D721Med (cell line): Measurements from ENCODE around the gene DEGS1.
A peak's percentile ranks its signal among the peaks of the same experiment; 100 is the strongest.

Experiments
- DNase-seq: peaks from one replicate; pipeline ENCODE4 v3.0.0; 2011; ENCODE audit warnings: low spot score; ENCODE audit not compliant: insufficient read length
- FAIRE-seq: peaks from 2 replicates; lab custom pipeline; 2011; peaks lifted over from hg19 to GRCh38; lab: Jason Lieb, UNC
- CTCF ChIP-seq: IDR thresholded peaks from 2 replicates; pipeline ENCODE4 v1.5.1; 2012; ENCODE audit warnings: mild to moderate bottlenecking, control low read depth; ENCODE audit not compliant: insufficient read depth; ENCODE audit errors: missing control alignments

DEGS1 gene

GRCh38 chr1:224157316-224157715 lies 25.7 kb upstream of the DEGS1 start:
- FAIRE-seq (peak; percentile 16), DNase-seq (no peak)
- no peak for TF ChIP-seq CTCF

DNA sequence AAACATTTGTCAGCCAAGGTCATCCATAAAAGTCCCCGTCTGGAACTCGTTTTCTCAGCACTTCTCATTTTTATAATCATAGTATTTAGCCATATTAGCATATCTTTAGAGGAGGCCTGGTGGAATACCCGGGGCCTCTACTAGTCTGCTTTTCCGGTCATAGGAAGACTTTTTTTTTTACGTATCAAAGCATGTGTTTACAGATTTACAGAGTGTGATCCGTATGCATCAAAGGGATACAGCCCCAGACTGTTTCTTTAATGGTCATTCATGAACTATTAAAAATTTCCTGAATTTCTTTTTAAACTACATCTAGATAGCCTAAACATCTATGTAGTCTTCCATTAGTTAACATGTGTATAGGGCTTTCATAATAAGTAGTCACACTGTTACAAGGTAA lies 23.5 kb upstream of the DEGS1 start:
- DNase-seq (no peak), FAIRE-seq (no peak)
- no peak for TF ChIP-seq CTCF

DNA sequence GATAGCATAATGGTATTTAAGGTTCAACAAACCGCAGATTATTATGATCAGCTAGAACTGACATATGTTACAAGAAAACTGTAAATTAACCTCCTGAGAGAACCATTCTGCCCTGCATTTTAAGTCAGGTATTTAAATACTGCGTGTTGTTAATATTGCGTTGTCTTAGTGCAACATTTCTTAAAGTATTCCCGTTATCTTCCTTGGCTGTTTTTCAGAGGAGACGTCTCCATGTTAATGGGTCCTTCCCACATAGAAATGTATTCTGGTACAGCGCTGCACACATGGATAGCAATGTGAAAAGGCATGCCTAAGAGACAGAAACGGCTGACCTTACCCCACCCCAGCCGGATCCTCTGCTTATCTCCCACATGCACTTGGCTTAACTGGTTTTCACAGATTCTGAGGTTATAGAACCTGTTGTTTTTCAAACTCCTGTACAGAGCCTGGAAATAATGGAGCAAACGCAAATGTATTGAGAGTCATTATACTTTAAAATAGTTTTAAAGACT lies 22.8 kb upstream of the DEGS1 start:
- no peak for TF ChIP-seq CTCF
- FAIRE-seq (no peak), DNase-seq (no peak)

- no peak for DNase-seq
- no peak for TF ChIP-seq CTCF
- no peak for FAIRE-seq
Measured at GRCh38 chr1:224162768-224163167, 20.3 kb upstream of the DEGS1 start.

GRCh38 chr1:224163311-224163710 lies 19.7 kb upstream of the DEGS1 start:
- no peak for TF ChIP-seq CTCF
- FAIRE-seq (no peak), DNase-seq (no peak)

GRCh38 chr1:224168859-224169380 lies 14.1 kb upstream of the DEGS1 start:
- FAIRE-seq = no peak
- no peak for TF ChIP-seq CTCF
- DNase-seq = no peak

GRCh38 chr1:224169718-224170270 lies 13.2 kb upstream of the DEGS1 start:
- DNase-seq (no peak), FAIRE-seq (no peak)

More at GRCh38 chr1:224169718-224170270, 13.2 kb upstream of the DEGS1 start:
- no peak for TF ChIP-seq CTCF
